OCI-LY1 (cell line): ENCODE results near the gene SAPCD1.

Experiments
- CTCF ChIP-seq: fragments of 200-600 bp; sonication (generic), shearing (Covaris generic); IDR thresholded peaks from 2 replicates; pipeline ENCODE4 v1.5.1; 2017; ENCODE audit warnings: mild to moderate bottlenecking, antibody characterized with exemption, low read length, moderate library complexity, mixed read lengths
- EZH2 ChIP-seq: fragments of 200-600 bp; sonication (generic), shearing (Covaris generic); IDR thresholded peaks from 2 replicates; pipeline ENCODE4 v1.8.0; 2017; ENCODE audit warnings: borderline replicate concordance, mixed run types, mild to moderate bottlenecking, antibody characterized with exemption, low read length, moderate library complexity, mixed read lengths

GRCh38 chr6:31797588-31797987 is 35.1 kb downstream of the SAPCD1 start:
- no peak for TF ChIP-seq CTCF
- TF ChIP-seq EZH2 = no peak
